Left ventricle myocardium inferior (tissue), 1 donor: ENCODE results near the gene TBATA. TPM values are rescaled to one million over a fixed set of nuclear protein-coding genes. Genes with fewer than 3 reads are reported as not detected.
"Not testable (repeated sequence)": the region's sequence is repeated elsewhere in the genome, so short reads cannot be mapped to it uniquely, and the experiment has no call there.

Experiments used
- DNase-seq: peaks from one replicate; pipeline ENCODE4 v3.0.0-alpha.2; 2020
- H3K27ac ChIP-seq: fragments of 200-600 bp; replicated peaks from 2 replicates; pipeline ENCODE4 v1.8.0; 2021
- H3K27me3 ChIP-seq: fragments of 200-600 bp; 2 replicates; pipeline ENCODE4 v1.8.0; 2021; ENCODE audit warnings: low read depth
- H3K36me3 ChIP-seq: fragments of 200-600 bp; 2 replicates; pipeline ENCODE4 v1.8.0; 2021
- H3K4me1 ChIP-seq: fragments of 200-600 bp; 2 replicates; pipeline ENCODE4 v1.8.0; 2021
- H3K4me3 ChIP-seq: fragments of 200-600 bp; 2 replicates; pipeline ENCODE4 v1.8.0; 2021; ENCODE audit warnings: mild to moderate bottlenecking, moderate library complexity
- H3K9me3 ChIP-seq: fragments of 200-600 bp; replicated peaks from 2 replicates; pipeline ENCODE4 v1.8.0; 2021
- CTCF ChIP-seq: fragments of 200-600 bp; IDR thresholded peaks from 2 replicates; pipeline ENCODE4 v1.8.0; 2021; ENCODE audit warnings: antibody characterized with exemption, mild to moderate bottlenecking, borderline replicate concordance
- intact Hi-C: fragments of 100-400 bp; cut with micrococcal nuclease; formaldehyde crosslinking; loops from one replicate; pipeline ENCODE4 v1.11.0; 2022
- total RNA-seq: library from RNA; stranded (reverse); fragmentation: NEBNext Ultra II Directional; extraction: Animal tissue kit (Norgen Biotek cat#: 25700); gene quantifications from one replicate; pipeline ENCODE4 v1.2.1, GENCODE V29; 2021
- donor health status: DM: no; HTN: yes; CAD: no; lungs with severe emphysema.

The TBATA gene
- total RNA-seq, 1 donor from 2014 or later, result not detected

GRCh38 chr10:70773965-70774809 lies 11.0 kb downstream of the TBATA start:
- Histone ChIP-seq H3K36me3 (no peaks in the 10 kb centered on the region), H3K4me3 (no peak overlapping the region), H3K4me1 (peaks cover 4% of the 10 kb centered on the region), H3K9me3 (no peaks in the 10 kb centered on the region), H3K27me3 (no peaks in the 10 kb centered on the region), H3K27ac (no peak overlapping the region)
- TF ChIP-seq CTCF, result no peak
- no peak for DNase-seq
- intact Hi-C loops, result no loop called here

- H3K27ac ChIP-seq, result no peak overlapping the region
- no peaks in the 10 kb centered on the region for H3K27me3 ChIP-seq
- TF ChIP-seq CTCF, result no peak
- H3K9me3 ChIP-seq, result no peaks in the 10 kb centered on the region
- no peaks in the 10 kb centered on the region for H3K36me3 ChIP-seq
- H3K4me1 ChIP-seq, result no peaks in the 10 kb centered on the region
- intact Hi-C loops, result no loop called here
- DNase-seq, result no peak
- no peak overlapping the region for H3K4me3 ChIP-seq
These were observed 11.7 kb downstream of the TBATA start for GRCh38 chr10:70773461-70773860.

GRCh38 chr10:70772627-70773026 lies 12.6 kb downstream of the TBATA start:
- intact Hi-C loops, result no loop called here

GRCh38 chr10:70771311-70772194 lies 13.6 kb downstream of the TBATA start:
- no peak for DNase-seq

More at GRCh38 chr10:70772627-70773026, 12.6 kb downstream of the TBATA start:
- no peak for DNase-seq
- H3K4me3 ChIP-seq, result no peak overlapping the region
- H3K27me3 ChIP-seq, result no peaks in the 10 kb centered on the region
- no peak for TF ChIP-seq CTCF
- no peaks in the 10 kb centered on the region for H3K4me1 ChIP-seq
- no peaks in the 10 kb centered on the region for H3K36me3 ChIP-seq
- H3K27ac ChIP-seq, result no peak overlapping the region
- H3K9me3 ChIP-seq, result no peaks in the 10 kb centered on the region

GRCh38 chr10:70770516-70770915 lies 14.7 kb downstream of the TBATA start:
- DNase-seq, intact Hi-C loops, H3K36me3 ChIP-seq, H3K27me3 ChIP-seq, H3K4me1 ChIP-seq, H3K27ac ChIP-seq, H3K4me3 ChIP-seq, H3K9me3 ChIP-seq: not testable (repeated sequence)

More at GRCh38 chr10:70771311-70772194, 13.6 kb downstream of the TBATA start:
- Histone ChIP-seq H3K27me3 (no peaks in the 10 kb centered on the region), H3K9me3 (no peaks in the 10 kb centered on the region), H3K27ac (no peak overlapping the region), H3K4me1 (no peaks in the 10 kb centered on the region), H3K4me3 (no peak overlapping the region), H3K36me3 (no peaks in the 10 kb centered on the region)
- TF ChIP-seq CTCF, result no peak
- intact Hi-C loops, result no loop called here
